GM12891 (cell line): ENCODE data around the gene G6PC3.

Source experiments
- POLR2A ChIP-seq: IDR thresholded peaks from 2 replicates; pipeline ENCODE4 v1.6.1; 2011; ENCODE audit warnings: low read depth, low read length, control low read depth
- POLR2AphosphoS5 ChIP-seq: IDR thresholded peaks from 2 replicates; pipeline ENCODE4 v1.6.1; 2011; ENCODE audit warnings: low read depth, low read length, control low read depth
- POU2F2 ChIP-seq: IDR thresholded peaks from 2 replicates; pipeline ENCODE4 v1.6.1; 2011; ENCODE audit warnings: low read depth, mild to moderate bottlenecking, control low read depth, low read length, moderate library complexity
- SPI1 ChIP-seq: IDR thresholded peaks from 2 replicates; pipeline ENCODE4 v1.6.1; 2011; ENCODE audit warnings: low read depth, low read length, control low read depth
- TAF1 ChIP-seq: IDR thresholded peaks from 2 replicates; pipeline ENCODE4 v1.6.1; 2011; ENCODE audit warnings: low read depth, low read length, control low read depth

GRCh38 chr17:44102849-44103622 lies 32.5 kb downstream of the G6PC3 start:
- TF ChIP-seq POLR2A (no peak), TAF1 (no peak), POLR2AphosphoS5 (no peak), SPI1 (no peak), POU2F2 (no peak)
